Suprapubic skin (tissue), 4 donors: ENCODE data around the gene CSTPP1. TPM values are rescaled to one million over a fixed set of nuclear protein-coding genes. Genes with fewer than 3 reads are reported as not detected.

ENCODE experiments used
- DNase-seq, 2 donors: peaks; one replicate each; pipeline ENCODE4 v3.0.0-alpha.2; 2019; ENCODE audit warnings: low spot score in 2 of 2
- H3K27ac ChIP-seq: fragments of 200-600 bp; sonication (generic); one replicate; pipeline ENCODE4 v1.5.1; 2019
- H3K27me3 ChIP-seq: fragments of 200-600 bp; sonication (generic); one replicate; pipeline ENCODE4 v1.5.1; 2019
- H3K36me3 ChIP-seq: fragments of 200-600 bp; sonication (generic); one replicate; pipeline ENCODE4 v1.5.1; 2019
- H3K4me1 ChIP-seq: fragments of 200-600 bp; sonication (generic); one replicate; pipeline ENCODE4 v1.5.1; 2019
- H3K4me3 ChIP-seq: fragments of 200-600 bp; sonication (generic); one replicate; pipeline ENCODE4 v1.5.1; 2019; ENCODE audit warnings: mild to moderate bottlenecking
- H3K9me3 ChIP-seq: fragments of 200-600 bp; sonication (generic); one replicate; pipeline ENCODE4 v1.5.1; 2019
- EP300 ChIP-seq: sonication (generic); formaldehyde crosslinking; IDR thresholded peaks from one replicate; pipeline ENCODE4 v1.6.1; 2017; ENCODE audit warnings: antibody characterized with exemption
- POLR2A ChIP-seq, 2 donors: fragments of 450-650 bp; IDR thresholded peaks; one replicate each; pipeline ENCODE4 v1.6.1; 2017; ENCODE audit warnings: antibody characterized with exemption in 2 of 2, mild to moderate bottlenecking in 2 of 2, moderate library complexity in 2 of 2
- POLR2AphosphoS5 ChIP-seq, 3 donors: sonication (generic); formaldehyde crosslinking; IDR thresholded peaks; one replicate each; pipeline ENCODE4 v1.6.1; 2017; ENCODE audit warnings: antibody characterized with exemption in 3 of 3
- WGBS: methylation state at CpG from one replicate; pipeline ENCODE4 v1.1.5; 2018; 5-methylcytosine and 5-hydroxymethylcytosine counted together
- total RNA-seq, 4 donors: library from RNA; depleted of rRNA; stranded (reverse); fragments of >200 nt; gene quantifications; one replicate each; pipeline ENCODE4 v1.1.0, GENCODE V29; 2016
- TF ChIP-seq, protein P1 (sequence below), 2 donors: fragments of 200-600 bp in 1 of 2; fragments of 450-650 bp in 1 of 2; sonication (generic) in 1 of 2; IDR thresholded peaks; one replicate each; pipeline ENCODE4 v1.5.1; 2016 to 2019; ENCODE audit warnings: antibody characterized with exemption in 2 of 2, mild to moderate bottlenecking in 1 of 2, moderate library complexity in 1 of 2

The CSTPP1 gene
- total RNA-seq, 4 donors from 2014 or later: 34.9 to 117 (median 48.1) TPM

DNA sequence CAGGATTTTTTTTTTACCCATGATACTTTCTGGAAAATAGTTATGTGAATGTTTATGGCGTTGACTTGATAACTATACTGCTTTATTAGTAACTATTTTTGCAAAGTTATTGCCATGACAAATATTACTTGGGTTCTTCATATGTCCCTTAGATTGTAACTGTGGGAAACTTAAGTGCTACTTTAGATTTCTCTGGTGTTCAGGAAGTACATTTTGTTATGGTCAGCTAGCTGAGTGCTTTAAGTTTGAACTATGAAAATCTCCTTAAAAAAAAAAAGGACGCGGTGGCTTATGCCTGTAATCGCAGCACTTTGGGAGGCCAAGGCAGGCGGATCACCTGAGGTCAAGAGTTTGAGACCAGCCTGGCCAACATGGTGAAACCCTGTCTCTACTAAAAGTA lies 42.8 kb downstream of the CSTPP1 start:
- H3K27me3 ChIP-seq: no peaks in the 10 kb centered on the region
- 91% methylated on average over 5 of the region's 5 CpGs for WGBS
- TF ChIP-seq EP300: no peak
- no peak for TF ChIP-seq POLR2AphosphoS5 (IDR thresholded peaks at IDR 0.05)
- TF ChIP-seq, protein P1, sequence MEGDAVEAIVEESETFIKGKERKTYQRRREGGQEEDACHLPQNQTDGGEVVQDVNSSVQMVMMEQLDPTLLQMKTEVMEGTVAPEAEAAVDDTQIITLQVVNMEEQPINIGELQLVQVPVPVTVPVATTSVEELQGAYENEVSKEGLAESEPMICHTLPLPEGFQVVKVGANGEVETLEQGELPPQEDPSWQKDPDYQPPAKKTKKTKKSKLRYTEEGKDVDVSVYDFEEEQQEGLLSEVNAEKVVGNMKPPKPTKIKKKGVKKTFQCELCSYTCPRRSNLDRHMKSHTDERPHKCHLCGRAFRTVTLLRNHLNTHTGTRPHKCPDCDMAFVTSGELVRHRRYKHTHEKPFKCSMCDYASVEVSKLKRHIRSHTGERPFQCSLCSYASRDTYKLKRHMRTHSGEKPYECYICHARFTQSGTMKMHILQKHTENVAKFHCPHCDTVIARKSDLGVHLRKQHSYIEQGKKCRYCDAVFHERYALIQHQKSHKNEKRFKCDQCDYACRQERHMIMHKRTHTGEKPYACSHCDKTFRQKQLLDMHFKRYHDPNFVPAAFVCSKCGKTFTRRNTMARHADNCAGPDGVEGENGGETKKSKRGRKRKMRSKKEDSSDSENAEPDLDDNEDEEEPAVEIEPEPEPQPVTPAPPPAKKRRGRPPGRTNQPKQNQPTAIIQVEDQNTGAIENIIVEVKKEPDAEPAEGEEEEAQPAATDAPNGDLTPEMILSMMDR (IDR thresholded peaks at IDR 0.05): no peak
- TF ChIP-seq POLR2A (IDR thresholded peaks at IDR 0.05): no peak
- H3K9me3 ChIP-seq: no peaks in the 10 kb centered on the region
- no peaks in the 10 kb centered on the region for H3K36me3 ChIP-seq
- no peak for DNase-seq
- H3K4me1 ChIP-seq: peaks cover 9% of the 10 kb centered on the region
- no peak overlapping the region for H3K4me3 ChIP-seq
- no peak overlapping the region for H3K27ac ChIP-seq

DNA sequence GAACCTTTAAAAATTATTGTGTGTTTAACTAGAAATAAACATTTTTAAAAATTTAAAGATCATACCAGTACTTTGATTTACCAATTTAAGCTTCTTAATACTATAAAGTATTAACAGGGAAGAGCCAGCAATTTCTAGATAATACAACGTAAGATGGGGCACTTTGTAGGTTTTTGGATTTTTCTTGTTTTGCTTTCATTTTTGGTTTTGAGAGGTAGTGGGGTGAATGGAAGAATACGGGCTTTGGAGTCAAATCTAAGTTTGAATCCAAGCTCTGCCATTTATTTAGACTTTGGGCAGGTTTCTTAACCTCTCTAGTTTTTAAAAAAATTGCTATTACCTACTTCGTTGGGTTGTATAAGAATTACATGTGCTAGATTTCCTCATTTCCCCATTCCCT lies 44.9 kb downstream of the CSTPP1 start:
- Histone ChIP-seq H3K4me1 (peaks cover 9% of the 10 kb centered on the region), H3K9me3 (no peaks in the 10 kb centered on the region), H3K27ac (no peak overlapping the region), H3K27me3 (no peaks in the 10 kb centered on the region), H3K36me3 (no peaks in the 10 kb centered on the region), H3K4me3 (no peak overlapping the region)
- 92% methylated on average over 3 of the region's 3 CpGs for WGBS
- no peak for DNase-seq
- no peak for TF ChIP-seq EP300
- TF ChIP-seq, protein P1 (IDR thresholded peaks at IDR 0.05): no peak
- no peak for TF ChIP-seq POLR2AphosphoS5 (IDR thresholded peaks at IDR 0.05)
- TF ChIP-seq POLR2A (IDR thresholded peaks at IDR 0.05): no peak

DNA sequence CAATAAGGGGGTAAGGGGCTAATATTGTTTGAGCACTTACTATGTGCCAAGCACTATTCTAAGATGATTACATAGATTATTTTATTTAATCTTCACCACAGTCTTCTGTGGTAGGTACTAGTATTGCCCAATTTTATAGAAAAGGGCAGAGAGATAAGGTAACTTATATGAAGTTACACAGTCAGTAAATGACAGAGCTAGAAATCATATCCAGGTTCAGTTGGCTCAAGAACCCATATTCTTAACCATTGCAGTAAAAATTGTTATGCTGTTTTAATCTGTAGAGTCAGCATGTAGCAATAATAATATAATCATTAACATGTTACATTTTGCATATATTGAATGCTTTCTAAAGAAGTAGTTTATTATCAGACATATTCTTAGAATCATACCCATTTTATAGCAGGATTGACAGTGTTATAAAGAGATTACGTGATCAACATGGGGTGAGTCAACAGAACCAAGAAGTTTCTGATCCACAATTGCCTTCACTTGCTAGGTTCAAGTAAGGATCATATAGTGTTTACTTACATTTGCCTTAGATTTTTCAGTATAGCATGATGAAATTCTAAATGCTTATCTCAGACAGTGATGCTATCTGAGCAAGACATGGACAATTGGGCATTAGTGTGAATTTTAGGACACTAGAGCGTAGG lies 46.4 kb downstream of the CSTPP1 start:
- no peak overlapping the region for H3K27ac ChIP-seq
- peaks cover 6% of the 10 kb centered on the region for H3K4me1 ChIP-seq
- H3K27me3 ChIP-seq: no peaks in the 10 kb centered on the region
- no peaks in the 10 kb centered on the region for H3K9me3 ChIP-seq
- H3K36me3 ChIP-seq: no peaks in the 10 kb centered on the region
- no peak for DNase-seq
- H3K4me3 ChIP-seq: no peak overlapping the region
- WGBS: 68% methylated on average over 2 of the region's 2 CpGs
- TF ChIP-seq POLR2A (IDR thresholded peaks at IDR 0.05): no peak
- no peak for TF ChIP-seq EP300
- TF ChIP-seq POLR2AphosphoS5 (IDR thresholded peaks at IDR 0.05): no peak
- TF ChIP-seq, protein P1 (IDR thresholded peaks at IDR 0.05): no peak

DNA sequence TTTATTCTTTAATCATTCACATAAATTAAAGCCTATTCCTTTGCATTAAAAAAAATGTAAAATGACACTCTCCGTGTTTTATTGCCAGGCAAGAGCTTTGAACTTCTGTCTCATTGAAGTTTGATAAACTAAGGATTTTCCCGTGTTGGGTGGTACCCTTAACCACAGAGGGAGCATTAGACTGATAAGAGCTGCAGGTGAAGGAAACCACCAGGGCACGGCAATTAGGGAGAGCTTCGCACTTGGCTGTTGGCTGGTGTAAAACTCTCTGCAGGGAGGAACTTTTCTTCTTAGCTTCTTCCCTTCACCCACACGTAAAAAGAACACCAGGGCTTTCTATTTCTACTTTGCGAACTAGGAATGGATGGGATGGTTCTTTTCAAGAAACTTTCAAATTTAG lies 47.0 kb downstream of the CSTPP1 start:
- WGBS: 64% methylated on average over 6 of the region's 6 CpGs
- Histone ChIP-seq H3K27ac (no peak overlapping the region), H3K4me1 (peaks cover 3% of the 10 kb centered on the region), H3K4me3 (no peak overlapping the region), H3K9me3 (no peaks in the 10 kb centered on the region), H3K36me3 (no peaks in the 10 kb centered on the region), H3K27me3 (no peaks in the 10 kb centered on the region)
- TF ChIP-seq POLR2AphosphoS5 (IDR thresholded peaks at IDR 0.05) (no peak), EP300 (no peak), POLR2A (IDR thresholded peaks at IDR 0.05) (no peak)
- TF ChIP-seq, protein P1 (IDR thresholded peaks at IDR 0.05): no peak
- DNase-seq: no peak

DNA sequence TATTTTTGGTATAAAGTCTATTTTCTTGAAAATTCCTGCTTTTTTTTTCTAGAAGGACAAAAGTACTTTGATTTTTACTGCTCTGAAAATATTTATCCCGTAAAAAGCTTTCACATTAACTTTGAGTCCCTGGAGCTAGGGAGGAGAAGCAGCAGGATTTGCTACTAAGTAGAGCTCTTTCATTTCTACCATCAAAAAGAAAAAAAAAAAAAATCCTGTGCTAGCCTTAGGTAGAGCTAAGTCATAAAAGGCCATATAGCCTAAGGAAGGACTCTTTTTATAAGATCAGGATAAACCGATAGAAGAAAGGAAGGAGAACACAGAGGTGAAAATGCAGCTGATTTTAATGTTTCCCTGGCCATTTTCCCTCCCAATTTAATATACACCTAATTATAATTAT lies 48.0 kb downstream of the CSTPP1 start:
- 60% methylated on average over 2 of the region's 2 CpGs for WGBS
- no peaks in the 10 kb centered on the region for H3K9me3 ChIP-seq
- DNase-seq: no peak
- no peaks in the 10 kb centered on the region for H3K27me3 ChIP-seq
- H3K27ac ChIP-seq: no peak overlapping the region
- TF ChIP-seq POLR2A (IDR thresholded peaks at IDR 0.05) (no peak), POLR2AphosphoS5 (IDR thresholded peaks at IDR 0.05) (no peak), EP300 (no peak)
- TF ChIP-seq, protein P1 (IDR thresholded peaks at IDR 0.05): no peak
- peaks cover 3% of the 10 kb centered on the region for H3K4me1 ChIP-seq
- no peak overlapping the region for H3K4me3 ChIP-seq
- peaks cover 4% of the 10 kb centered on the region for H3K36me3 ChIP-seq
